Ectodermal cell (in vitro differentiated cells): ENCODE measurements around the gene KAT6B.

Experiments
- H3K27ac ChIP-seq: 2 replicates; pipeline ENCODE4 v1.7.0; 2013; ENCODE audit warnings: mild to moderate bottlenecking, low read depth, low read length; ENCODE audit not compliant: insufficient read depth, poor library complexity, severe bottlenecking
- H3K27me3 ChIP-seq: 2 replicates; pipeline ENCODE4 v1.7.0; 2013; ENCODE audit warnings: mild to moderate bottlenecking, low read length; ENCODE audit not compliant: insufficient read depth, control insufficient read depth, poor library complexity, severe bottlenecking
- H3K36me3 ChIP-seq: one replicate; pipeline ENCODE4 v1.7.0; 2013; ENCODE audit warnings: low read length; ENCODE audit not compliant: control insufficient read depth, insufficient read depth
- H3K4me1 ChIP-seq: one replicate; pipeline ENCODE4 v1.7.0; 2013; ENCODE audit warnings: low read length; ENCODE audit not compliant: control insufficient read depth, insufficient read depth
- H3K4me3 ChIP-seq: 2 replicates; pipeline ENCODE4 v1.7.0; 2013; ENCODE audit warnings: low read depth, low read length, control low read depth; ENCODE audit not compliant: insufficient read depth
- H3K9me3 ChIP-seq: 2 replicates; pipeline ENCODE4 v1.7.0; 2013; ENCODE audit warnings: mild to moderate bottlenecking, low read length, moderate library complexity; ENCODE audit not compliant: control insufficient read depth
- WGBS, 2 experiments: methylation state at CpG; one replicate each; pipeline ENCODE4 v1.1.7; 2013; ENCODE audit warnings: missing lambda C conversion rate in 2 of 2; 5-methylcytosine and 5-hydroxymethylcytosine counted together

The KAT6B gene

DNA sequence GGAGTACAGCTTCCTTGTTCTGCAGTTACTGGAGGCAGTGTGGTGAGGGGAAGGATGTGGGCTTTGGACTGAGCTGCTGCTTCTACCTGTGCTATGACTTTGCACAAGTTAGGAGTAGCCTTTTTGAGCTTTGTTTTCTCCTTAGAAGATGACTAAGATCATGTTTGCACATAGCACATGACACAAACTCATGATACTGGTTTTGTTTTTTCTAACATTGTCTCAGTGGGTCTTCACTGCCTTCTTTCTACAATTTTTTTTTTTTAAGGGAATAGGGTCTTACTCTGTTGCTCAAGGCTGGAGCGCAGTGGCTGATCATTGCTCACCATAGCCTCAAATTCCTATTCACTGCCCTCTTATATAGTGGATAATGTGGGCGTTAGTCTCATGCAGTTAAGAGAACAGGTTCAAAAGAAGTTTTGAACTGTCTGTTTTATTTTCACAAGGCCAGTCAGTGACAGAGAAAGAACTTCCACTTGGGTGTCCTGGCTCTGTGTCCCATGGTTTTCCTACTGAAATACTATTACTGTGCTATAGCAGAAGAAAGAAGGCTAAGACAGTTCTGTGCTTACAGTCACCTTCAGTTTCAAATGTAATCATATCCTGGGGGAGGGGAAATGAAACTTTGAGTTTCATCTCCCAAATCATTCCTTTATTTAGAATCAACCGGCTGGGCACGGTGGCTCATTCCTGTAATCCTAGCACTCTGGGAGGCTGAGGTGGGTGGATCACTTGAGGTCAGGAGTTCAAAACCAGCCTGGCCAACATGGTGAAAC lies 72.0 kb downstream of the KAT6B start:
- Histone ChIP-seq H3K27ac (no peak overlapping the region), H3K4me3 (no peak overlapping the region), H3K9me3 (no peaks in the 10 kb centered on the region), H3K27me3 (no peaks in the 10 kb centered on the region), H3K4me1 (no peaks in the 10 kb centered on the region), H3K36me3 (no peaks in the 10 kb centered on the region)
- 93 to 96% methylated on average over 4 of the region's 4 CpGs for WGBS, 2 experiments

DNA sequence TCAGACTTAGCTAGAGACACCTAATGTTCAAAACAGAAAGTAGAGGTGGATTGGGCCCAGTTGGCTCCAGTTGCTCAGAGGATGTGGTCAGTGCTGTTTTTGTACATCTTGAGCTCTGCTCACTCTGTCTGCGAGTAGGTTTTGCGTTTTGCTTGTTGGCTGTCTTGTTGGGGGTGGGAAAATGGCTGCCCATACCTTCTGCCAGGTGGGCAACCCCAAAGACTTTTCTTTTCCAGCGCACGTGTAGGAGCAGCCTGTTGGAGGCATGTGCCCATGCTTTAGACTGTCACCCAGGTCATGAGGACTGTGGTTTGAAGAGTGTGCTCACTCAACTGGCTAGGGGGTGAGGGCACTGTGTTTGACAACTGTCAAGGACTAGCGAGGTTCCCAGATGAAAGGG lies 73.9 kb downstream of the KAT6B start:
- H3K9me3 ChIP-seq, result no peaks in the 10 kb centered on the region
- H3K27ac ChIP-seq, result no peak overlapping the region
- H3K27me3 ChIP-seq, result no peaks in the 10 kb centered on the region
- no peaks in the 10 kb centered on the region for H3K4me1 ChIP-seq
- WGBS, 2 experiments, result 91 to 96% methylated on average over 5 of the region's 5 CpGs
- H3K4me3 ChIP-seq, result no peak overlapping the region
- H3K36me3 ChIP-seq, result no peaks in the 10 kb centered on the region

DNA sequence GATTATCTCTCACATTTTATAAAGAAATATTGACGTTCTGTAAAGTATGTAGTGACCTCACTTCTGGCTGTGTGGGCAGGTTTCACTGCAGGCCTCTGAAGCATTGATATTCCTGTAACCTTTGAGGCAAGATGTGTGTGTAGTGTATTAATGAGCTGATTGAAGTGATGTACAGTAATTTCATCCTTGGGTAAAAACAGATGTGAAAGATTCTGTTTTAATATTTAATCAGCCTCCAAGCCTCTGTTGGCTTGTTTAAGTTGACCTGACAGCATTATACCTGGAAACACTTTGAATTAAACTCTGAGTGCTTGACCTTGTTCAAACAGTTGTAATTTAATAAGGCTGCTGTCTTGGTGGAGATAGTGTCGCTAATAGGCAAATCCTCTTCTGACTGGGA lies 74.9 kb downstream of the KAT6B start:
- H3K4me3 ChIP-seq, result no peak overlapping the region
- 91 to 98% methylated on average over 2 of the region's 2 CpGs for WGBS, 2 experiments
- no peak overlapping the region for H3K27ac ChIP-seq
- no peaks in the 10 kb centered on the region for H3K36me3 ChIP-seq
- H3K4me1 ChIP-seq, result no peaks in the 10 kb centered on the region
- no peaks in the 10 kb centered on the region for H3K27me3 ChIP-seq
- H3K9me3 ChIP-seq, result no peaks in the 10 kb centered on the region

DNA sequence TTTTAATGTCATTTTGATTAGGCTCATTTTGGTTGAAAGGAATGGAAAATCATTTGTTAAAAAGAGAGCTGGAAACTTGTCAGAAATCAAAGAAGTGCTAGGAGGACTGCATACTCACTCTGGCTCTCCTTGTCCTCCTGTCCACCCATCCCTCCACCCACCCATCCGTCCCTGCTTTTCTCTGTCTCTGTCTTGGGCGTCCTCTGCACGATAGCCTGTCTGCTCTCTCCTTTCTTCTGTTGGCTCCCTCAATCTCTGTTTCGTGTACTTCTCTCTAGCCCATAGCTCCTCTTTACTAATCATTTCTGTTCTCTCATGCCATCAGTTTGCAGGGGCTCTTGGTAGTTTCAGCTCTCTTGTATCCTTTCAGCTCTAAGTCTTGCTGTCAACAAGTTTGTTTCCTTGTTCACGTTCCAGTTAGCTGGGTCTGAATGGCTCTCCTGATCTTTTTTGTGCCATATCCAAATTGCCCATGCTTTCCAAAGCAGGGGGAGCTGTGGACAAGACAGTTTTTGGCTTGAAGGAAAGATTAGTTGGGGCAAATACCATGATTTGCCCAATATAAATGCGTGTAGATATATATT lies 75.6 kb downstream of the KAT6B start:
- Histone ChIP-seq H3K27ac (no peak overlapping the region), H3K36me3 (no peaks in the 10 kb centered on the region), H3K4me1 (no peaks in the 10 kb centered on the region), H3K9me3 (no peaks in the 10 kb centered on the region), H3K4me3 (no peak overlapping the region), H3K27me3 (no peaks in the 10 kb centered on the region)
- WGBS, 2 experiments, result 82 to 84% methylated on average over 5 to 6 of the region's 6 CpGs

DNA sequence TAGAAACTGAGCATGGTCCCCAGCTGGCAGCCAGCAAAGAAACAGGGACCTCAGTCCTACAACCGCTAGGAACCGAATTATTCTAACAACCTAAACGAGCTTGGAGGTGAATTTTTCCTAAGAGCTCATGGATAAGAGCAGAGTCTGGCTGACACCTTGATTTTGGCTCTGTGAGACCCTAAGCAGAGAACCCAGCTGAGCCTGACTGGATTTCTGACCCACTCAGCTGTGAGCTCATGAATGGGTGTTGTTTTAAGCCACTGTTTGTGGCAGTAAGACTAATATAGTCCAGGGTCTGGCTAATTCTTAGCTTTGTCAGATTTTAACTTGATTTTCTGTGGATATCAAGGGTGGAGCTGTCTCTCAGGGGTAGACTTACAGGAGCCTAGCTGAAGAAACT lies 77.1 kb downstream of the KAT6B start:
- no peaks in the 10 kb centered on the region for H3K36me3 ChIP-seq
- H3K4me3 ChIP-seq, result no peak overlapping the region
- no peaks in the 10 kb centered on the region for H3K4me1 ChIP-seq
- H3K9me3 ChIP-seq, result no peaks in the 10 kb centered on the region
- no peaks in the 10 kb centered on the region for H3K27me3 ChIP-seq
- 96 to 99% methylated on average over 3 of the region's 3 CpGs for WGBS, 2 experiments
- no peak overlapping the region for H3K27ac ChIP-seq

DNA sequence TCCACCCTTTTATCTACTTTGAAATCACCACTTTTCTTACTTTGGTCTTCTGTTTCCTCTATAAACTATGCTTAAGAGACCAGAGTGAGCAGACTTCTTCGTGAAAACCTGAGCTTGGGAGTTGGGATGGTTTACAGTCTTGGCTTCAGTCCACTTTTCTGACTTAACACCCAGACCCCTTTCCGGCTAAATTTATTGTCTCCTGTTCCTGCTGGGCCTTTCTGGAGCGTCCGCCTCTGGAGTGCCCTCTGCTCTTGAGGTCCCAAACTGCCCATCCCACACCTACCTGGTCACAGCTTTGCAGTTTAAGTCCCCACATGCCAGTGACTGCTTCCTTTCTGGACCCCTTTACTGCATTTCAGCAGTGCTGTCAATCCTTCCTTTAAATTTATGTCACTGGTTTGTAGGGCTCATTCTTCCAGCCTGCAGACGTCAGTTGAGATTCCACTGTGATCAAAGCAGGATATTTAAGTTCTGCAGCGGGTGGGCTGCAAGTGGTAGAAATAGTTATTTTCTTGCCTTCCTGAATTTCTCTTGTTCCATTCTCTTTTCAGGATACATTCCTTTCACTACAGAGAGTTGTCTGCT lies 80.3 kb downstream of the KAT6B start:
- no peak overlapping the region for H3K27ac ChIP-seq
- no peak overlapping the region for H3K4me3 ChIP-seq
- WGBS, 2 experiments, result 76 to 78% methylated on average over 6 of the region's 6 CpGs
- no peaks in the 10 kb centered on the region for H3K27me3 ChIP-seq
- H3K9me3 ChIP-seq, result no peaks in the 10 kb centered on the region
- no peaks in the 10 kb centered on the region for H3K4me1 ChIP-seq
- H3K36me3 ChIP-seq, result no peaks in the 10 kb centered on the region

DNA sequence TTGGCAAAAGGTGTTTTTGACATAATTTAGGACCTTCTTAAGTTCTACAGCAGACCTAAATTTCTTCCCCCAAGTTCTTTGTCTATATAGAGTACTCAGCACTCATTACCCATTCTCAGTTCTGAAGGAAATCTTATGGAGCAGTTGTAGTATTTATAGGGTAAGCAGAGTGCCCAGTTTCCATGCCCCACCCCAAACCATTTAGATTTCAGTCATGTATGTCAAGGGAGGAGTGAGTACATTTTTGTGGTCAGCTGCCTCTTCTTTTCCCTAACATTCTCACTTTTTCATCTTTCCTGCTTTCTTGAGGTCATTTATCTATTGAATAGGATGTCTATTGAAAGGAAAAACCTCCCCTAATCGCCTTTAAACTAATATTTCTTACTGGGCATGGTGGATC lies 83.3 kb downstream of the KAT6B start:
- Histone ChIP-seq H3K27ac (no peak overlapping the region), H3K36me3 (no peaks in the 10 kb centered on the region), H3K27me3 (no peaks in the 10 kb centered on the region), H3K9me3 (no peaks in the 10 kb centered on the region), H3K4me1 (no peaks in the 10 kb centered on the region), H3K4me3 (no peak overlapping the region)
- WGBS, 2 experiments, result 91% methylated on average over 1 of the region's 1 CpG; no CpG with 5 or more reads in 1 of the 2 experiments

DNA sequence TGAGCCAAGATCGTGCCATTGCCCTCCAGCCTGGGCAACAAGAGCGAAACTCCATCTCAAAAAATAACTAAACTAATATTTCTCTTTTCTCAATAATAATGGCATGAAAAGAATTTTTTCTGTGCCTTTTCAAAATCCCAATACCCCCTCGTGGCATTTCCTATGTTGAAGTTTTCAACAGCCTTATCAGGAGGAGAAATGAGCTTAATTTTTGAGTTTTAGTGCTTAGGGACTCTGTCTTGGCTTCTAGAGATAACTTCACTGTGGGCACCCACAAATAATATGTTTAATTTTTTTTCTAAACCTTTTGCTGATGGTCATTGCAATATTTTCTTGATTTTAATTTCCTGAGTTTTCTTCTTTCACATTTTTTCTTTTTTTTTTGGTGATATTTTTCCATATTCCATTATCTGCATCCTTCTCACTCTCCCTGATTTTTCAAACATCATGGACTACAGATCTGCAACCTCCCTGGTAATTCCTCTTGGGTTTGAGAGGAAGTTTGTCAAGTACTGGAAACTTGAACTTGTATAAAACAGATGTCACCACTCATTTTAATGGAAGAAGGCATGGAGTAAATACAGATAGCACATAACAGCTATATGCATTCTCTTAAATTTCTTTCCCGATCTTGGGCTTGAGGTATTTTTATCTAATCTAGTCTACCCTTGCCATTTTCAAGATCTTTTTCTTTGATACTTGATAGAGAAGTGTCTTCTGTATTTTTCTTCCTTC lies 84.0 kb downstream of the KAT6B start:
- no peaks in the 10 kb centered on the region for H3K36me3 ChIP-seq
- no peak overlapping the region for H3K27ac ChIP-seq
- H3K9me3 ChIP-seq, result no peaks in the 10 kb centered on the region
- H3K27me3 ChIP-seq, result no peaks in the 10 kb centered on the region
- no peaks in the 10 kb centered on the region for H3K4me1 ChIP-seq
- H3K4me3 ChIP-seq, result no peak overlapping the region
- WGBS, 2 experiments, result 92 to 95% methylated on average over 2 to 4 of the region's 4 CpGs

DNA sequence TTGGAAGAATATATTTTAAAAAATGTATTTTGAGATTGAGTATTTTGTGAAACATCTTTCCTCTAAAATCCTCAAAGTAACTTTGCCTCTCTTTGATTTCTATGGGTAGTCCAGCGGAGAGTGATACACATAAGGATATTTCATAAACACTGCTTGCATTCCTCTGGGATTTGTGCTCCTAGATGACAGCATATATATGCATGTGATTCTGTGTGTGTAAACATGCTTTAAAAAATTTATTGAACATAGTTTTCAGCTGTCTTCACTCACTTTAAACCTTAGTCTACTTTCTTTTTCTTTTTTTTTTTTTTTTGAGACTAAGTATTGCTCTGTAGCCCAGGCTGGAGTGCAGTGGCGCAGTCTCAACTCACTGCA lies 84.6 kb downstream of the KAT6B start:
- Histone ChIP-seq H3K27me3 (no peaks in the 10 kb centered on the region), H3K4me1 (no peaks in the 10 kb centered on the region), H3K4me3 (no peak overlapping the region), H3K36me3 (no peaks in the 10 kb centered on the region), H3K27ac (no peak overlapping the region), H3K9me3 (no peaks in the 10 kb centered on the region)
- 75 to 77% methylated on average over 2 of the region's 2 CpGs for WGBS, 2 experiments

DNA sequence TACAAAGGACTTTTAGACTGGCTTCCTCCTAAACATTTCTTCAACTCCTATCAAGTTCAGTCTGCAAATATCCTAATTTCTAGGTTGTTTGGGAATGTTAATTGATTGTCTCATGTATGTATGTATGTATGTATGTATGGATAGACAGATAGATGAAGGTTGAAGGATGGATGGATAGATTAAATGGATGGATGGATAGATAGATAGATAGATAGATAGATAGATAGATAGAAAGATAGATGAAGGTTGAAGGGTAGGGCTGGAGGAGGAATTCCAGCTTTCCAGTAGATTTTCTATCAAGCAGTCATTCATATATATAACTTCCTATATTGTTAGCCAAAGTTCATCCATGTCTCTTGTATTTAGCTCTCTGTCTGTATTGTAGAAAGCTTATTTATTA lies 85.8 kb downstream of the KAT6B start:
- H3K9me3 ChIP-seq, result no peaks in the 10 kb centered on the region
- no peaks in the 10 kb centered on the region for H3K4me1 ChIP-seq
- no peak overlapping the region for H3K27ac ChIP-seq
- no peaks in the 10 kb centered on the region for H3K27me3 ChIP-seq
- H3K36me3 ChIP-seq, result no peaks in the 10 kb centered on the region
- no peak overlapping the region for H3K4me3 ChIP-seq
